Esophagus squamous epithelium (tissue), 5 donors: ENCODE data around the gene IRS1. TPM values are rescaled to one million over a fixed set of nuclear protein-coding genes. Genes with fewer than 3 reads are reported as not detected.

Experiments
- DNase-seq: peaks from one replicate; lab custom pipeline; 2025; lab: John Stamatoyannopoulos, UW
- H3K27ac ChIP-seq, 4 donors: fragments of 200-600 bp; sonication (generic); one replicate each; pipeline ENCODE4 v1.5.1; 2016 to 2019; ENCODE audit warnings: mild to moderate bottlenecking in 1 of 4
- H3K27me3 ChIP-seq, 4 donors: fragments of 200-600 bp; sonication (generic); 1 replicate in 3 of 4; 2 replicates in 1 of 4; pipeline versions ENCODE4 v1.5.1 to v1.6.0; 2017 to 2021; ENCODE audit warnings: antibody characterized with exemption in 1 of 4
- H3K36me3 ChIP-seq, 3 donors: fragments of 200-600 bp; sonication (generic); one replicate each; pipeline ENCODE4 v1.5.1; 2016 to 2019
- H3K4me1 ChIP-seq, 3 donors: fragments of 200-600 bp; sonication (generic); one replicate each; pipeline ENCODE4 v1.5.1; 2017 to 2019
- H3K4me3 ChIP-seq, 4 donors: fragments of 200-600 bp; sonication (generic); 1 replicate in 3 of 4; 2 replicates in 1 of 4; pipeline ENCODE4 v1.5.1; 2016 to 2019; ENCODE audit warnings: mild to moderate bottlenecking in 2 of 4, moderate library complexity in 1 of 4
- H3K9me3 ChIP-seq, 3 donors: fragments of 200-600 bp; sonication (generic); one replicate each; pipeline ENCODE4 v1.5.1; 2016 to 2019
- POLR2A ChIP-seq, 4 donors: fragments of 450-650 bp; IDR thresholded peaks; one replicate each; pipeline ENCODE4 v1.6.1; 2017; ENCODE audit warnings: antibody characterized with exemption in 4 of 4, mild to moderate bottlenecking in 4 of 4, moderate library complexity in 3 of 4
- WGBS, 2 donors: methylation state at CpG; one replicate each; pipeline ENCODE4 v1.1.5; 2018; 5-methylcytosine and 5-hydroxymethylcytosine counted together
- intact Hi-C: fragments of 100-400 bp; cut with DNase I; formaldehyde crosslinking; loops from one replicate; pipeline ENCODE4 v1.15.0; 2022
- total RNA-seq, 4 donors: library from RNA; depleted of rRNA; stranded (reverse); fragments of >200 nt; gene quantifications; one replicate each; pipeline ENCODE4 v1.1.0, GENCODE V29; 2016
- donor health status: DM: yes; HTN: yes; CAD: no.

The IRS1 gene
- total RNA-seq, 4 donors from 2014 or later: 3.5 to 20.5 (median 14.2) TPM

DNA sequence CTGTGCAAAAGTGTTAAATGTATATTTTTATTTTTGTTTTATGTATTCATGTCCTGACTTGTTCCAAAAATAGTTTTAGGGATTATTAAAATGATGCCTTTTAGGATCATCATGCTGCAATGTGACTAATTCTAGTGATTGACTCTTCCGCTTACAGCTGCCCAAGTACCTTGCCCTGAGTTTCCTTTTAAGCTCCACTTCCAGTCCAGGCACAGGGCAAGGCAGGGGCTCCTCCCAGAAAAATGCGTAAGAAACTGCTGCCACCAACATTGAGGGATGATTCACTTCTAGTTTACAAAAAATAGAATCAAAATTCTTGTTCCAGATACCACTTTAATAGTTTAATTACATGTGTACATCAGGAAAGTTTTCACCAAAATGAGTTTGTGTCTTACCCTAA lies 116.4 kb downstream of the IRS1 start:
- WGBS, 2 donors: 45 to 54% methylated on average over 2 of the region's 2 CpGs
- H3K9me3 ChIP-seq: no peaks in the 10 kb centered on the region
- no peaks in the 10 kb centered on the region for H3K27me3 ChIP-seq
- no peaks in the 10 kb centered on the region for H3K36me3 ChIP-seq
- TF ChIP-seq POLR2A (IDR thresholded peaks at IDR 0.05): no peak
- H3K4me1 ChIP-seq: peaks cover 0 to 11% (median 3%) of the 10 kb centered on the region in 3 donors
- intact Hi-C loops: no loop called here
- DNase-seq: no peak
- no peak overlapping the region for H3K4me3 ChIP-seq
- peak overlapping the region in 3 of 4 donors; percentile 34 to 57 (median 39) for H3K27ac ChIP-seq

Other genes with a start within 250 kb of the IRS1 start
- 10 to 100 TPM in 2 of 4 donors, 1 to 10 TPM in 2; 6.8 to 14.4 (median 10.3) TPM for gene RHBDD1, start 36.2 kb upstream of the IRS1 start, total RNA-seq